ENCODE results near the gene ZNF275. TPM values are rescaled to one million over a fixed set of nuclear protein-coding genes. Genes with fewer than 3 reads are reported as not detected.

ZNF275 gene
- total and polyA plus RNA-seq, 12 donors = 2.3 to 10.1 (median 7.2) TPM

DNA sequence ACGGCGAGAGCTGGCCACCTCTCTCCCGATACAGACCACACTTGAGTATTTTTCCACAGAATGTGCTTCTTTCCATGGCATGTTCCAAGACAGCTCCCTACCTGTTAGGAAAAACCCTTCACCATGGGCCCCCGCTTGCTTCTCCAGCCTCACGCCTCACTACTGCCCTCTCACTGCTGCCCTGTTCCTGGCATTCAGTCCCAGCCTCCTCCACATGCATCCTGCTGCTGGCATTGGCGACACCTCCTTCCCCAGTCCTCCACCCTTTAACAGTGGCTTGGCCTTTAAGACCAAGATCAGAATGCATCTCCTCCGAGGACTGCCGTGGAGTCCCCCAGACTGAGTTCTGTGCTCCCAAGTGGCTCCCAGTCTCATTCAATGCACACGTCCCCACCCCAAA, 23.1 kb upstream of the ZNF275 start:
- Histone ChIP-seq H3K27ac (no peak overlapping the region), H3K27me3 (peaks cover 0 to 33% (median 0%) of the 10 kb centered on the region in 7 donors), H3K4me3 (no peak overlapping the region), H3K4me1 (no peaks in the 10 kb centered on the region), H3K9me3 (no peaks in the 10 kb centered on the region), H3K36me3 (no peaks in the 10 kb centered on the region)
- DNase-seq (no peak), ATAC-seq (no peak)
- TF ChIP-seq CTCF (IDR thresholded peaks at IDR 0.05) = no peak
- intact Hi-C loops (cut with DNase I) = no loop called here
- WGBS, 2 donors = 80% methylated on average over 9 of the region's 9 CpGs

GRCh38 chrX:153312041-153312440, 21.9 kb upstream of the ZNF275 start:
- WGBS, 2 donors = 85 to 92% methylated on average over 5 of the region's 5 CpGs
- Histone ChIP-seq H3K27ac (no peak overlapping the region), H3K4me1 (no peaks in the 10 kb centered on the region), H3K36me3 (no peaks in the 10 kb centered on the region), H3K4me3 (no peak overlapping the region), H3K27me3 (peaks cover 0 to 21% (median 0%) of the 10 kb centered on the region in 7 donors), H3K9me3 (no peaks in the 10 kb centered on the region)
- ATAC-seq = no peak
- TF ChIP-seq CTCF (IDR thresholded peaks at IDR 0.05) = no peak
- intact Hi-C loops (cut with DNase I) = no loop called here
- no peak for DNase-seq

DNA sequence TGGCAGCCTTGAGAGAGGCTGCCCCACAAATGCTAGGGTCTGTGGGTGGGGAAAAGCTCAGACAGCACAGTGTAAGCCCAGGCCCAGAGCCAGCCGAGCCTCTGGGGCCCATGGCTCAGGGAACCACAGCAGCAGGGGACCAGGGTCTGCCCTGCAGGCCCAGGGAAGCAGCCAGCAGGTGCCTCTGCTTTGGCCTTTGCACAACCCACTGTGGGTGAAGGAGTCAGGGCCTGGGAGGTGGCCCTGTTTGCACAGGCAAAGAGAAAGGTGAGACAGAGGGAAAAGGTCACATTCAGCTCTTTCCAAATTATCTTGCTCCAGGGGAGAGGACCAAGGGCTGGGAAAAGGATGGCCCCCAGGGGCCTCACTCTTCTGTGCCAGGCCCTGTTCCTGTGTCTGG, 21.1 kb upstream of the ZNF275 start:
- 50 to 62% methylated on average over 1 of the region's 1 CpG for WGBS, 2 donors
- Histone ChIP-seq H3K27me3 (peaks cover 0 to 20% (median 0%) of the 10 kb centered on the region in 7 donors), H3K9me3 (no peaks in the 10 kb centered on the region), H3K36me3 (no peaks in the 10 kb centered on the region), H3K27ac (no peak overlapping the region), H3K4me1 (no peaks in the 10 kb centered on the region), H3K4me3 (no peak overlapping the region)
- DNase-seq = no peak
- TF ChIP-seq CTCF (IDR thresholded peaks at IDR 0.05) = no peak
- intact Hi-C loops (cut with DNase I) = no loop called here
- no peak for ATAC-seq

GRCh38 chrX:153317306-153317705, 16.6 kb upstream of the ZNF275 start:
- Histone ChIP-seq H3K4me1 (no peaks in the 10 kb centered on the region), H3K27me3 (peaks cover 0 to 15% (median 0%) of the 10 kb centered on the region in 7 donors), H3K4me3 (no peak overlapping the region), H3K9me3 (no peaks in the 10 kb centered on the region), H3K36me3 (no peaks in the 10 kb centered on the region), H3K27ac (no peak overlapping the region)
- no peak for TF ChIP-seq CTCF (IDR thresholded peaks at IDR 0.05)
- intact Hi-C loops (cut with DNase I) = no loop called here
- ATAC-seq (no peak), DNase-seq (no peak)
- WGBS, 2 donors = 86 to 89% methylated on average over 6 to 8 of the region's 8 CpGs
